Measurements from ENCODE around the gene MYLK. TPM values are rescaled to one million over a fixed set of nuclear protein-coding genes. Genes with fewer than 3 reads are reported as not detected.

Gene MYLK
- polyA plus RNA-seq, 1 donor (not counting 4 experiments of a cell fraction or from before 2014, with no cell fraction given), result 7.8 TPM

- no peaks in the 10 kb centered on the region for H3K4me1 ChIP-seq (ENCODE audit: control insufficient read depth, extremely low read depth, insufficient read depth, low read length)
- H4K20me1 ChIP-seq (ENCODE audit: control insufficient read depth, extremely low read depth, insufficient read depth, low read length), result no peaks in the 10 kb centered on the region
- no peak for DNase-seq (ENCODE audit: low read depth, low spot score)
- TF ChIP-seq CTCF (optimal IDR thresholded peaks at IDR 0.05 in 1 of 3, IDR thresholded peaks at IDR 0.05 in 1 of 3, conservative IDR thresholded peaks at IDR 0.05 in 1 of 3; ENCODE audit: extremely low read depth in 1 of 3, insufficient read depth in 2 of 3, low read length in 3 of 3) (no peak), EZH2 (IDR thresholded peaks at IDR 0.05; ENCODE audit: low read length) (no peak)
- dilution Hi-C loops (cut with MboI; ENCODE audit: extremely low pct_ligation_motif_present, low sequenced_read_pairs), result no loop called here
- no peak overlapping the region for H3K4me3 ChIP-seq (ENCODE audit: control insufficient read depth in 2 of 3, extremely low read depth in 1 of 3, insufficient read depth in 2 of 3, low read depth in 1 of 3, low read length in 3 of 3)
- no peak overlapping the region for H3K4me2 ChIP-seq (ENCODE audit: control insufficient read depth, extremely low read depth, insufficient read depth, low read depth, low read length)
- H3K36me3 ChIP-seq (ENCODE audit: control insufficient read depth in 2 of 2, extremely low read depth in 1 of 2, insufficient read depth in 2 of 2, low read length in 2 of 2), result no peaks in the 10 kb centered on the region
- no peak overlapping the region for H2AFZ ChIP-seq (ENCODE audit: control insufficient read depth, low read length)
- H3K9me1 ChIP-seq (ENCODE audit: control insufficient read depth, extremely low read depth, insufficient read depth, low read length), result no peaks in the 10 kb centered on the region
- H3K79me2 ChIP-seq (ENCODE audit: control insufficient read depth, insufficient read depth, low read length), result no peaks in the 10 kb centered on the region
- no peak overlapping the region for H3K27ac ChIP-seq (ENCODE audit: control insufficient read depth, insufficient read depth, low read length)
- H3K9ac ChIP-seq (ENCODE audit: control insufficient read depth, extremely low read depth, insufficient read depth, low read length), result no peak overlapping the region
- no peak for FAIRE-seq
- H3K9me3 ChIP-seq (ENCODE audit: control insufficient read depth, low read depth, low read length), result no peaks in the 10 kb centered on the region
- H3K27me3 ChIP-seq (ENCODE audit: control insufficient read depth, extremely low read depth, insufficient read depth, low read length), result peaks cover 14% of the 10 kb centered on the region
These were observed 227.9 kb downstream of the MYLK start for GRCh38 chr3:123656274-123656673.

GRCh38 chr3:123655400-123655799 is 228.7 kb downstream of the MYLK start:
- no peak overlapping the region for H2AFZ ChIP-seq (ENCODE audit: control insufficient read depth, low read length)
- peaks cover 7% of the 10 kb centered on the region for H3K27me3 ChIP-seq (ENCODE audit: control insufficient read depth, extremely low read depth, insufficient read depth, low read length)
- DNase-seq (ENCODE audit: low read depth, low spot score) (no peak), FAIRE-seq (no peak)
- no peak overlapping the region for H3K9ac ChIP-seq (ENCODE audit: control insufficient read depth, extremely low read depth, insufficient read depth, low read length)
- no peaks in the 10 kb centered on the region for H3K36me3 ChIP-seq (ENCODE audit: control insufficient read depth in 2 of 2, extremely low read depth in 1 of 2, insufficient read depth in 2 of 2, low read length in 2 of 2)
- no peaks in the 10 kb centered on the region for H3K79me2 ChIP-seq (ENCODE audit: control insufficient read depth, insufficient read depth, low read length)
- no peak overlapping the region for H3K4me2 ChIP-seq (ENCODE audit: control insufficient read depth, extremely low read depth, insufficient read depth, low read depth, low read length)
- TF ChIP-seq CTCF (optimal IDR thresholded peaks at IDR 0.05 in 1 of 3, IDR thresholded peaks at IDR 0.05 in 1 of 3, conservative IDR thresholded peaks at IDR 0.05 in 1 of 3; ENCODE audit: extremely low read depth in 1 of 3, insufficient read depth in 2 of 3, low read length in 3 of 3), result no peak
- TF ChIP-seq EZH2 (IDR thresholded peaks at IDR 0.05; ENCODE audit: low read length), result no peak
- H3K27ac ChIP-seq (ENCODE audit: control insufficient read depth, insufficient read depth, low read length), result no peak overlapping the region
- H3K9me3 ChIP-seq (ENCODE audit: control insufficient read depth, low read depth, low read length), result no peaks in the 10 kb centered on the region
- dilution Hi-C loops (cut with MboI; ENCODE audit: extremely low pct_ligation_motif_present, low sequenced_read_pairs), result no loop called here
- no peaks in the 10 kb centered on the region for H3K4me1 ChIP-seq (ENCODE audit: control insufficient read depth, extremely low read depth, insufficient read depth, low read length)
- H3K9me1 ChIP-seq (ENCODE audit: control insufficient read depth, extremely low read depth, insufficient read depth, low read length), result no peaks in the 10 kb centered on the region
- H3K4me3 ChIP-seq (ENCODE audit: control insufficient read depth in 2 of 3, extremely low read depth in 1 of 3, insufficient read depth in 2 of 3, low read depth in 1 of 3, low read length in 3 of 3), result no peak overlapping the region
- no peaks in the 10 kb centered on the region for H4K20me1 ChIP-seq (ENCODE audit: control insufficient read depth, extremely low read depth, insufficient read depth, low read length)

Data from keratinocyte (primary cell).